Fibroblast of lung (primary cell): ENCODE results near the gene SLAIN1. TPM values are rescaled to one million over a fixed set of nuclear protein-coding genes. Genes with fewer than 3 reads are reported as not detected.

Source experiments
- DNase-seq, 2 donors: peaks; one replicate each; pipeline versions ENCODE4 v3.0.0 to v3.0.0-alpha.2; 2010; ENCODE audit warnings: low read depth in 2 of 2
- H2AFZ ChIP-seq: 2 replicates; pipeline ENCODE4 v1.5.1; 2012; ENCODE audit warnings: low read length, control low read depth, inconsistent platforms
- H3K27ac ChIP-seq: 2 replicates; pipeline ENCODE4 v1.5.1; 2011; ENCODE audit warnings: low read length, control low read depth; ENCODE audit not compliant: insufficient read depth
- H3K27me3 ChIP-seq: 2 replicates; pipeline ENCODE4 v1.5.1; 2011; ENCODE audit warnings: mild to moderate bottlenecking, low read length; ENCODE audit not compliant: control insufficient read depth, insufficient read depth
- H3K36me3 ChIP-seq: 2 replicates; pipeline ENCODE4 v1.5.1; 2011; ENCODE audit warnings: low read length; ENCODE audit not compliant: control insufficient read depth, insufficient read depth
- H3K4me1 ChIP-seq: 2 replicates; pipeline ENCODE4 v1.5.1; 2011; ENCODE audit warnings: low read length; ENCODE audit not compliant: control insufficient read depth, insufficient read depth; ENCODE audit errors: extremely low read depth
- H3K4me2 ChIP-seq: 2 replicates; pipeline ENCODE4 v1.5.1; 2011; ENCODE audit warnings: low read length, control low read depth; ENCODE audit not compliant: insufficient read depth; ENCODE audit errors: extremely low read depth
- H3K4me3 ChIP-seq, 4 experiments: fragments of 200-600 bp in 1 of 4; sonication (generic) in 1 of 4; replicated peaks in 1 of 4; 2 replicates each; pipeline ENCODE4 v1.5.1; 2011 to 2016; ENCODE audit warnings: low read length in 4 of 4, low read depth in 3 of 4, mild to moderate bottlenecking in 3 of 4, control low read depth in 2 of 4, inconsistent platforms in 1 of 4, mixed read lengths in 1 of 4; ENCODE audit not compliant: insufficient read depth in 1 of 4; ENCODE audit errors: control extremely low read depth in 1 of 4
- H3K79me2 ChIP-seq: 2 replicates; pipeline ENCODE4 v1.5.1; 2012; ENCODE audit warnings: mild to moderate bottlenecking, low read length, inconsistent platforms; ENCODE audit not compliant: control insufficient read depth, insufficient read depth
- H3K9ac ChIP-seq: 2 replicates; pipeline ENCODE4 v1.5.1; 2011; ENCODE audit warnings: mild to moderate bottlenecking, low read length, control low read depth; ENCODE audit not compliant: insufficient read depth
- H3K9me3 ChIP-seq: 2 replicates; pipeline ENCODE4 v1.5.1; 2012; ENCODE audit warnings: low read depth, low read length; ENCODE audit not compliant: control insufficient read depth, insufficient read depth
- H4K20me1 ChIP-seq: 2 replicates; pipeline ENCODE4 v1.5.1; 2011; ENCODE audit warnings: low read length; ENCODE audit not compliant: control insufficient read depth, insufficient read depth; ENCODE audit errors: extremely low read depth
- CTCF ChIP-seq, 2 donors: IDR thresholded peaks in 1 of 2; conservative IDR thresholded peaks in 1 of 2; 1 replicate in 1 of 2; 2 replicates in 1 of 2; pipeline ENCODE4 v1.5.1; 2011 to 2012; ENCODE audit warnings: low read length in 2 of 2, control low read depth in 1 of 2, inconsistent platforms in 1 of 2, low read depth in 1 of 2, mild to moderate bottlenecking in 1 of 2
- EZH2 ChIP-seq: IDR thresholded peaks from 2 replicates; pipeline ENCODE4 v1.5.1; 2012; ENCODE audit warnings: low read length, control low read depth, mild to moderate bottlenecking; ENCODE audit errors: missing control alignments
- polyA plus RNA-seq, 2 donors: library from polyadenylated mRNA; depleted of rRNA in 1 of 2; stranded (reverse) in 1 of 2; unstranded in 1 of 2; fragments of >200 nt; gene quantifications; 2 replicates each; pipeline ENCODE4 v1.2.1, GENCODE V29; 2011 to 2012; ENCODE audit warnings: missing spikeins in 1 of 2
- total RNA-seq: library from RNA; depleted of rRNA; stranded (reverse); fragments of >200 nt; gene quantifications from 2 replicates; pipeline ENCODE4 v1.2.1, GENCODE V29; 2014

The SLAIN1 gene
- total and polyA plus RNA-seq, 2 donors (not counting 1 experiment from before 2014, with no cell fraction given): 0.54 to 2.6 TPM

DNA sequence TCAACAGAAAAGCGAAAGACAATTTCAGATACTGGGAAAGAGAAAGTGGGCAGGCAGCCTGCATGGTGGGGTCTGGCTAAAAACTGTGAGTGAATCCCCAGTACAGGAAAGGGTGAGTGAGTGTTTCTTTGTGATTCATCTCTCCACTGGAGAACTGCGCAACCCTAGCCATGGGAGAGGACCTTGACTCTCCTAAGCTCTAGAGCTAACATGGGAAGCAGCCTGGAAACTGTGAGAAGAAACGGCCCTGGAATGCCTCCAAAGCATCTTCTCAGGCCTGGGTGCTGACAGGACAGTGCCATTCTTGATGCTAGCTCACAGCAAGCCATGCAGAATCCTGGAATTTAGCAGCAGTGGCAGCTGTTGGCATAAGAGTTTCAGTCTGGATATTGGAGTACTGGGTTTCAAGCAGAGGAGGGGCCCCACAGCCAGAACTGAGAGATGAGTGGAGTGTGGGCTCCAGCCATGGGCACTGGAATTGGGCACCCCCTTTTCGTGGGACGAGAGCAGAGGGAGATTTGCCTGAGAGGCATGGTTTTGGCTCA, 18.7 kb upstream of the SLAIN1 start:
- Histone ChIP-seq H3K27me3 (no peaks in the 10 kb centered on the region), H3K27ac (no peak overlapping the region), H3K4me2 (no peak overlapping the region), H3K36me3 (no peaks in the 10 kb centered on the region), H3K9ac (no peak overlapping the region), H3K79me2 (no peaks in the 10 kb centered on the region), H3K4me1 (no peaks in the 10 kb centered on the region), H3K9me3 (no peaks in the 10 kb centered on the region), H3K4me3 (no peak overlapping the region), H4K20me1 (no peaks in the 10 kb centered on the region), H2AFZ (no peak overlapping the region)
- no peak for DNase-seq
- TF ChIP-seq EZH2: no peak

GRCh38 chr13:77687799-77688198, 9.7 kb upstream of the SLAIN1 start:
- Histone ChIP-seq H3K9ac (no peak overlapping the region), H3K9me3 (no peaks in the 10 kb centered on the region), H4K20me1 (no peaks in the 10 kb centered on the region), H3K4me3 (no peak overlapping the region), H3K79me2 (no peaks in the 10 kb centered on the region), H3K27me3 (no peaks in the 10 kb centered on the region), H3K4me1 (no peaks in the 10 kb centered on the region), H3K4me2 (no peak overlapping the region), H2AFZ (no peak overlapping the region), H3K36me3 (no peaks in the 10 kb centered on the region), H3K27ac (no peak overlapping the region)
- no peak for DNase-seq
- TF ChIP-seq CTCF (conservative IDR thresholded peaks at IDR 0.05 in 1 of 2, IDR thresholded peaks at IDR 0.05 in 1 of 2; ENCODE audit: low read depth in 1 of 2, low read length in 2 of 2) (no peak), EZH2 (no peak)

- Histone ChIP-seq H2AFZ (no peak overlapping the region), H4K20me1 (no peaks in the 10 kb centered on the region), H3K27me3 (peaks cover 6% of the 10 kb centered on the region), H3K4me2 (no peak overlapping the region), H3K36me3 (no peaks in the 10 kb centered on the region), H3K9me3 (no peaks in the 10 kb centered on the region), H3K79me2 (no peaks in the 10 kb centered on the region), H3K4me3 (no peak overlapping the region), H3K27ac (no peak overlapping the region), H3K4me1 (no peaks in the 10 kb centered on the region), H3K9ac (no peak overlapping the region)
- DNase-seq: no peak
- no peak for TF ChIP-seq EZH2
Observed at GRCh38 chr13:77691871-77692270, 5.6 kb upstream of the SLAIN1 start.

- Histone ChIP-seq H4K20me1 (no peaks in the 10 kb centered on the region), H3K4me1 (no peaks in the 10 kb centered on the region), H3K36me3 (no peaks in the 10 kb centered on the region), H3K4me3 (no peak overlapping the region), H2AFZ (no peak overlapping the region), H3K79me2 (no peaks in the 10 kb centered on the region), H3K27ac (no peak overlapping the region), H3K27me3 (peaks cover 6% of the 10 kb centered on the region), H3K4me2 (no peak overlapping the region), H3K9me3 (no peaks in the 10 kb centered on the region), H3K9ac (no peak overlapping the region)
- DNase-seq: peak in 1 of 2 donors; percentile 30
- no peak for TF ChIP-seq EZH2
Observed at GRCh38 chr13:77692746-77693448, 4.6 kb upstream of the SLAIN1 start.
